Measurements from ENCODE around the gene MXD1. TPM values are rescaled to one million over a fixed set of nuclear protein-coding genes. Genes with fewer than 3 reads are reported as not detected.
A peak's percentile ranks its signal among the peaks of the same experiment; 100 is the strongest.

MXD1 gene
- total RNA-seq, 6 experiments from 2014 or later: 3.5 to 13.1 (median 4.3) TPM

DNA sequence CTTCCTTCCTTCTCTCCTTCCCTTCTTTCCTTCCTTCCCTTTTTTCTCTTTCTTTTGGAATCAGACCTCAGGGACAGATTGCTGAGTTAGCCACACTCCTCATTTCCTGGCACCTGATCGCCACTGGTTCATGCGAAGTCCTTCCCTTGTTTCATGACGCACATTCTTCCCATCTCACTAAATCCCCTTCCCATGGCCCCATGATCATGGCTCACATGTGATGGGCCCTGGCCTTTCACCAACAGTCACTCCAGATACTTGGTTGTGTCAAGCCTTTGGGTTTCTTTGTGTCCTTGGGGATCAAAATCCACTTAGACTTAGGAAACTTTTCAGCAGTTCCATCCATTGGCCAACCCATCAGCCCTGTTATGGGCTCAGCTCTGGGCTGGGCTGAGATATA, 70.3 kb downstream of the MXD1 start:
- H3K27ac ChIP-seq: peak overlapping the region in 1 of 3 donors; percentile 47
- TF ChIP-seq, protein P1, sequence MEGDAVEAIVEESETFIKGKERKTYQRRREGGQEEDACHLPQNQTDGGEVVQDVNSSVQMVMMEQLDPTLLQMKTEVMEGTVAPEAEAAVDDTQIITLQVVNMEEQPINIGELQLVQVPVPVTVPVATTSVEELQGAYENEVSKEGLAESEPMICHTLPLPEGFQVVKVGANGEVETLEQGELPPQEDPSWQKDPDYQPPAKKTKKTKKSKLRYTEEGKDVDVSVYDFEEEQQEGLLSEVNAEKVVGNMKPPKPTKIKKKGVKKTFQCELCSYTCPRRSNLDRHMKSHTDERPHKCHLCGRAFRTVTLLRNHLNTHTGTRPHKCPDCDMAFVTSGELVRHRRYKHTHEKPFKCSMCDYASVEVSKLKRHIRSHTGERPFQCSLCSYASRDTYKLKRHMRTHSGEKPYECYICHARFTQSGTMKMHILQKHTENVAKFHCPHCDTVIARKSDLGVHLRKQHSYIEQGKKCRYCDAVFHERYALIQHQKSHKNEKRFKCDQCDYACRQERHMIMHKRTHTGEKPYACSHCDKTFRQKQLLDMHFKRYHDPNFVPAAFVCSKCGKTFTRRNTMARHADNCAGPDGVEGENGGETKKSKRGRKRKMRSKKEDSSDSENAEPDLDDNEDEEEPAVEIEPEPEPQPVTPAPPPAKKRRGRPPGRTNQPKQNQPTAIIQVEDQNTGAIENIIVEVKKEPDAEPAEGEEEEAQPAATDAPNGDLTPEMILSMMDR (IDR thresholded peaks at IDR 0.05): no peak
- no peak for TF ChIP-seq POLR2A (IDR thresholded peaks at IDR 0.05)
- intact Hi-C loops (cut with DNase I): no loop called here
- peaks cover 0 to 14% (median 4%) of the 10 kb centered on the region in 4 donors for H3K4me1 ChIP-seq
- H3K4me3 ChIP-seq: no peak overlapping the region
- H3K36me3 ChIP-seq: no peaks in the 10 kb centered on the region
- no peaks in the 10 kb centered on the region for H3K9me3 ChIP-seq
- WGBS (ENCODE audit: insufficient coverage, low coverage, low lambda C conversion rate, missing lambda C conversion rate): 96% methylated on average over 3 of the region's 3 CpGs
- no peak for ATAC-seq
- H3K27me3 ChIP-seq: no peaks in the 10 kb centered on the region
- no peak for DNase-seq

DNA sequence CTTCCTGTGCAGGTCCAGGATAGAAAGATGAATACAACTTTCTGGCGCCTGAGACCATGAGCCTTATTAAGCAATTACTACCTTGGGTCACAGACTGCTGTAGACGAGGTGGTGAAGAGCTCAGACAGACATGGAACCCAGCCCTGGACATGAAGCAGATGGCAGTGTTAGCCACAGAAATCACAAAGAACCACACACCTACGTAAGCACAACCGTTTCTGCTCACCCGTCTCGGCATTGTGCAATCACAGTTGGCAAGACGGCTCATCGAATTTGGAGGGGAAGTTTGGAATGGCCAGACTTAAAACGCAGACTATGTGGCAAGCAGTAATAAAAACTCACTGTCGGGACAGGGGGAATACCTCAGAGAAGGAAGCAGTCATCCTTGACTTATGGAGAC, 70.8 kb downstream of the MXD1 start:
- 37% methylated on average over 8 of the region's 10 CpGs for WGBS (ENCODE audit: insufficient coverage, low coverage, low lambda C conversion rate, missing lambda C conversion rate)
- intact Hi-C loops (cut with DNase I): no loop called here
- Histone ChIP-seq H3K27ac (peak overlapping the region in 2 of 3 donors; percentile 23 to 47), H3K27me3 (no peaks in the 10 kb centered on the region), H3K36me3 (no peaks in the 10 kb centered on the region), H3K4me3 (no peak overlapping the region), H3K9me3 (no peaks in the 10 kb centered on the region), H3K4me1 (peaks cover 0 to 9% (median 2%) of the 10 kb centered on the region in 4 donors)
- TF ChIP-seq, protein P1 (IDR thresholded peaks at IDR 0.05): peak in 2 of 4 donors; percentile 14 to 19
- no peak for TF ChIP-seq POLR2A (IDR thresholded peaks at IDR 0.05)
- ATAC-seq (peak; percentile 74 to 88 (median 80)), DNase-seq (peak; percentile 71 to 83 (median 77))

DNA sequence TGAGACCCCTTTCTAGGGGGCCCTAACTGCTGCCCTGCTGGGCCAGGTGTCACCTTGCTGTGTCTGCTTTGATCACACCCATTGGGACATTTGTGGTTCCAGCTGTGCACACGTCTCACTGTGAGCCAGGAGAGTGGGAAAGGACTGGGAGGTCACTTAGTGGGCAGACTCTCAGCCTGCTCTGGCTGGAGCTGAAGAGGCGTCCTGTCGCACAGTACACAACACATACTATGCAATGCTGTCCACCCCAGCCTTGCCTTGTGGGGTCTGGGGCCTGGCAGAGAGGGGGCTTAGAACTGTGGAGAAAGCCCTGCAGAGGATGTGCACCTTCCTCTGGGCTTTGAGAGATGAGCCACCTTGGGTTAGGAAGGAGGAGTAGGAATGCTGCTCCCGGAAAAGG, 71.8 kb downstream of the MXD1 start:
- intact Hi-C loops (cut with DNase I): no loop called here
- ATAC-seq: no peak
- WGBS (ENCODE audit: insufficient coverage, low coverage, low lambda C conversion rate, missing lambda C conversion rate): 93% methylated on average over 3 of the region's 4 CpGs

DNA sequence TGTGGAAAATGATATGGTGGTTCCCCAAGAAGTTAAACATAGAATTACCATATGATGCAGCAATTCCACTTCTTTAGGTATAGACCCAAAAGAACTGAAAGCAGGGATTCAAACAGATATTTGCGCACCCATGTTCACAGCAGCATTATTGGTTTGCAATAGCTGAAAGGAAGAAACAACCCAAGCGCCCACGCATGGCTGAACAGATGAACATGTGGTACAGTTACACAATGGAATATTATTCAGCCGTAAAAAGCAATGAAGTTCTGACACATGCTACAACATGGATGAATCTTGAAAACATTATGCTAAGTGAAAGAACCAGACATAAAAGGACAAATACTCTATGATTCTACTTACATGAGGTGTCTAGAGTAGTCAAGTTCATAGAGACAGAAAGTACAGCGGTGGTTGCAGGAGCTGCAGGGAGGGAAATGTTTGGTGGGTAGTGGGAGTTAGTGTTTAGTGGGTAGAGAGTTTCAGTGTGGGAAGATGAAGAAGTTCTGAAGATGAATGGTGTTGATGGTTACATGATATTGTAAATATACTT, 73.3 kb downstream of the MXD1 start:
- WGBS (ENCODE audit: insufficient coverage, low coverage, low lambda C conversion rate, missing lambda C conversion rate): 93% methylated on average over 5 of the region's 5 CpGs

More for the DNA sequence above, 71.8 kb downstream of the MXD1 start:
- TF ChIP-seq, protein P1 (IDR thresholded peaks at IDR 0.05): no peak
- no peak for TF ChIP-seq POLR2A (IDR thresholded peaks at IDR 0.05)
- Histone ChIP-seq H3K4me3 (no peak overlapping the region), H3K4me1 (peaks cover 0 to 5% (median 0%) of the 10 kb centered on the region in 4 donors), H3K9me3 (no peaks in the 10 kb centered on the region), H3K27me3 (no peaks in the 10 kb centered on the region), H3K36me3 (no peaks in the 10 kb centered on the region), H3K27ac (no peak overlapping the region)
- DNase-seq: no peak

More for the DNA sequence above, 73.3 kb downstream of the MXD1 start:
- Histone ChIP-seq H3K27ac (no peak overlapping the region), H3K9me3 (no peaks in the 10 kb centered on the region), H3K4me1 (peaks cover 0 to 5% (median 0%) of the 10 kb centered on the region in 4 donors), H3K4me3 (no peak overlapping the region), H3K36me3 (no peaks in the 10 kb centered on the region), H3K27me3 (no peaks in the 10 kb centered on the region)
- DNase-seq (no peak), ATAC-seq (no peak)
- no peak for TF ChIP-seq POLR2A (IDR thresholded peaks at IDR 0.05)
- TF ChIP-seq, protein P1 (IDR thresholded peaks at IDR 0.05): no peak
- intact Hi-C loops (cut with DNase I): no loop called here
